Mammary epithelial cell (primary cell): Measurements from ENCODE around the gene ZNF436.

Experiments
- EZH2 ChIP-seq: IDR thresholded peaks from 2 replicates; pipeline ENCODE4 v1.6.1; 2012; ENCODE audit warnings: low read length, inconsistent platforms, borderline replicate concordance
- TF ChIP-seq, protein P1 (sequence below), 2 donors: IDR thresholded peaks in 1 of 2; conservative IDR thresholded peaks in 1 of 2; 2 replicates each; pipeline ENCODE4 v1.5.1; 2011 to 2012; ENCODE audit warnings: inconsistent platforms in 2 of 2, low read length in 2 of 2, mild to moderate bottlenecking in 2 of 2, control low read depth in 1 of 2, low read depth in 1 of 2; ENCODE audit not compliant: insufficient read depth in 1 of 2; ENCODE audit errors: extremely low read depth in 1 of 2

DNA sequence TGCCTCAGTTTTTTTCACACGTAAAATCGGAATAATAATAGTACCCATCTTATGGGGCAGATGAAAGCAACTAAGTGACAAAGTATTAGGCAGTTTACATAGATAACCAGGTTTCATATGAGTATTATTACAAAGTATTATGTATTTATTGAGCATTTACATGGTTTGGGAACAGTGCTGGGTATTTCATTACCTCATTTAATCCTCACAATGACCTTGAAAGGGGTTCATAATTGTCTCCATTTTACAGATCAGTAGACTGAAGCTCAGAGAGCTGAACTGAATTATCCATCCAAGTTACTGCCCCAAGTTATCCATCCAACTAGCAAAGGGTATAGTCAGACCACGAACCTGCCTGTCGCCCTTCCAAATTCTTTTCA, 33.7 kb upstream of the ZNF436 start:
- TF ChIP-seq, protein P1, sequence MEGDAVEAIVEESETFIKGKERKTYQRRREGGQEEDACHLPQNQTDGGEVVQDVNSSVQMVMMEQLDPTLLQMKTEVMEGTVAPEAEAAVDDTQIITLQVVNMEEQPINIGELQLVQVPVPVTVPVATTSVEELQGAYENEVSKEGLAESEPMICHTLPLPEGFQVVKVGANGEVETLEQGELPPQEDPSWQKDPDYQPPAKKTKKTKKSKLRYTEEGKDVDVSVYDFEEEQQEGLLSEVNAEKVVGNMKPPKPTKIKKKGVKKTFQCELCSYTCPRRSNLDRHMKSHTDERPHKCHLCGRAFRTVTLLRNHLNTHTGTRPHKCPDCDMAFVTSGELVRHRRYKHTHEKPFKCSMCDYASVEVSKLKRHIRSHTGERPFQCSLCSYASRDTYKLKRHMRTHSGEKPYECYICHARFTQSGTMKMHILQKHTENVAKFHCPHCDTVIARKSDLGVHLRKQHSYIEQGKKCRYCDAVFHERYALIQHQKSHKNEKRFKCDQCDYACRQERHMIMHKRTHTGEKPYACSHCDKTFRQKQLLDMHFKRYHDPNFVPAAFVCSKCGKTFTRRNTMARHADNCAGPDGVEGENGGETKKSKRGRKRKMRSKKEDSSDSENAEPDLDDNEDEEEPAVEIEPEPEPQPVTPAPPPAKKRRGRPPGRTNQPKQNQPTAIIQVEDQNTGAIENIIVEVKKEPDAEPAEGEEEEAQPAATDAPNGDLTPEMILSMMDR (conservative IDR thresholded peaks at IDR 0.05 in 1 of 2, IDR thresholded peaks at IDR 0.05 in 1 of 2; ENCODE audit: extremely low read depth in 1 of 2, insufficient read depth in 1 of 2, low read depth in 1 of 2, low read length in 2 of 2): no peak
- TF ChIP-seq EZH2: no peak
